Hematopoietic multipotent progenitor cell (in vitro differentiated cells): ENCODE measurements around the gene ZNF474. TPM values are rescaled to one million over a fixed set of nuclear protein-coding genes. Genes with fewer than 3 reads are reported as not detected.
"Not testable (repeated sequence)": the region's sequence is repeated elsewhere in the genome, so short reads cannot be mapped to it uniquely, and the experiment has no call there.

ENCODE experiments used
- DNase-seq, 3 donors: peaks; one replicate each; pipeline ENCODE4 v3.0.0-alpha.2; 2011 to 2015; ENCODE audit warnings: low read depth in 2 of 3, low spot score in 2 of 3
- total RNA-seq: library from RNA; depleted of rRNA; stranded (reverse); fragments of >200 nt; gene quantifications from one replicate; pipeline ENCODE4 v1.2.3, GENCODE V29; 2012

The ZNF474 gene
- 3.2 TPM for total RNA-seq

GRCh38 chr5:122129306-122129705, at the start of gene ZNF474:
ZNF474 (plus strand) TSS chr5:122129546; CDS start chr5:122151991, 22,445 bp downstream.
- peak in 2 of 3 donors; percentile 74 to 88 for DNase-seq

- no peak for DNase-seq
These were observed 47.8 kb upstream of the ZNF474 start for GRCh38 chr5:122081541-122081940.

- no peak for DNase-seq
These were observed 45.8 kb upstream of the ZNF474 start for GRCh38 chr5:122083535-122083934.

- no peak for DNase-seq
These were observed 44.3 kb upstream of the ZNF474 start for GRCh38 chr5:122085041-122085440.

GRCh38 chr5:122089096-122090013, 40.0 kb upstream of the ZNF474 start:
- peak in 2 of 3 donors; percentile 18 to 35 for DNase-seq

- DNase-seq, result no peak
These were observed 37.3 kb upstream of the ZNF474 start for GRCh38 chr5:122091936-122092600.

GRCh38 chr5:122093415-122094180, 35.7 kb upstream of the ZNF474 start:
- no peak for DNase-seq

- DNase-seq, result not testable (repeated sequence)
These were observed 35.1 kb upstream of the ZNF474 start for GRCh38 chr5:122094251-122094650.

- DNase-seq, result no peak
These were observed 34.2 kb upstream of the ZNF474 start for GRCh38 chr5:122095158-122095557.

- no peak for DNase-seq
These were observed 32.0 kb upstream of the ZNF474 start for GRCh38 chr5:122097391-122097790.

GRCh38 chr5:122099060-122099790, 30.1 kb upstream of the ZNF474 start:
- DNase-seq, result no peak

GRCh38 chr5:122101636-122102285, 27.6 kb upstream of the ZNF474 start:
- DNase-seq, result peak in 2 of 3 donors; percentile 24 to 76

GRCh38 chr5:122102825-122103224, 26.5 kb upstream of the ZNF474 start:
- no peak for DNase-seq

GRCh38 chr5:122105909-122106308, 23.4 kb upstream of the ZNF474 start:
- no peak for DNase-seq

- DNase-seq, result no peak
These were observed 22.3 kb upstream of the ZNF474 start for GRCh38 chr5:122107016-122107415.

GRCh38 chr5:122110987-122111386, 18.4 kb upstream of the ZNF474 start:
- DNase-seq, result no peak

- DNase-seq, result no peak
These were observed 17.9 kb upstream of the ZNF474 start for GRCh38 chr5:122111460-122111859.

- DNase-seq, result no peak
These were observed 17.3 kb upstream of the ZNF474 start for GRCh38 chr5:122112063-122112462.

- peak in 2 of 3 donors; percentile 38 to 57 for DNase-seq
These were observed 16.4 kb upstream of the ZNF474 start for GRCh38 chr5:122112733-122113558.
